SU-DHL-6 (cell line): Measurements from ENCODE around the gene PTPRG.

Source experiments
- CTCF ChIP-seq: fragments of 200-600 bp; sonication (generic); IDR thresholded peaks from one replicate; pipeline ENCODE4 v1.5.1; 2017; ENCODE audit warnings: antibody characterized with exemption, mild to moderate bottlenecking, low read length, moderate library complexity; ENCODE audit not compliant: insufficient read depth, poor library complexity, severe bottlenecking
- EZH2phosphoT487 ChIP-seq: fragments of 200-600 bp; sonication (generic), shearing (Covaris generic); conservative IDR thresholded peaks from 2 replicates; pipeline ENCODE4 v1.6.1; 2018; ENCODE audit warnings: mild to moderate bottlenecking, antibody characterized with exemption, low read length, moderate library complexity, mixed read lengths

- TF ChIP-seq CTCF = no peak
- TF ChIP-seq EZH2phosphoT487 = no peak
These were observed 232.2 kb downstream of the PTPRG start for GRCh38 chr3:61793521-61793920.
